Suprapubic skin (tissue), 4 donors: ENCODE measurements around the gene WDR90. TPM values are rescaled to one million over a fixed set of nuclear protein-coding genes. Genes with fewer than 3 reads are reported as not detected.

ENCODE experiments used
- DNase-seq, 2 donors: peaks; one replicate each; pipeline ENCODE4 v3.0.0-alpha.2; 2019; ENCODE audit warnings: low spot score in 2 of 2
- H3K27ac ChIP-seq: fragments of 200-600 bp; sonication (generic); one replicate; pipeline ENCODE4 v1.5.1; 2019
- H3K27me3 ChIP-seq: fragments of 200-600 bp; sonication (generic); one replicate; pipeline ENCODE4 v1.5.1; 2019
- H3K36me3 ChIP-seq: fragments of 200-600 bp; sonication (generic); one replicate; pipeline ENCODE4 v1.5.1; 2019
- H3K4me1 ChIP-seq: fragments of 200-600 bp; sonication (generic); one replicate; pipeline ENCODE4 v1.5.1; 2019
- H3K4me3 ChIP-seq: fragments of 200-600 bp; sonication (generic); one replicate; pipeline ENCODE4 v1.5.1; 2019; ENCODE audit warnings: mild to moderate bottlenecking
- H3K9me3 ChIP-seq: fragments of 200-600 bp; sonication (generic); one replicate; pipeline ENCODE4 v1.5.1; 2019
- CTCF ChIP-seq, 2 donors: fragments of 200-600 bp in 1 of 2; fragments of 450-650 bp in 1 of 2; sonication (generic) in 1 of 2; IDR thresholded peaks; one replicate each; pipeline ENCODE4 v1.5.1; 2016 to 2019; ENCODE audit warnings: antibody characterized with exemption in 2 of 2, mild to moderate bottlenecking in 1 of 2, moderate library complexity in 1 of 2
- EP300 ChIP-seq: sonication (generic); formaldehyde crosslinking; IDR thresholded peaks from one replicate; pipeline ENCODE4 v1.6.1; 2017; ENCODE audit warnings: antibody characterized with exemption
- POLR2A ChIP-seq, 2 donors: fragments of 450-650 bp; IDR thresholded peaks; one replicate each; pipeline ENCODE4 v1.6.1; 2017; ENCODE audit warnings: antibody characterized with exemption in 2 of 2, mild to moderate bottlenecking in 2 of 2, moderate library complexity in 2 of 2
- POLR2AphosphoS5 ChIP-seq, 3 donors: sonication (generic); formaldehyde crosslinking; IDR thresholded peaks; one replicate each; pipeline ENCODE4 v1.6.1; 2017; ENCODE audit warnings: antibody characterized with exemption in 3 of 3
- WGBS: methylation state at CpG from one replicate; pipeline ENCODE4 v1.1.5; 2018; 5-methylcytosine and 5-hydroxymethylcytosine counted together
- total RNA-seq, 4 donors: library from RNA; depleted of rRNA; stranded (reverse); fragments of >200 nt; gene quantifications; one replicate each; pipeline ENCODE4 v1.1.0, GENCODE V29; 2016

Gene WDR90
- total RNA-seq, 4 donors from 2014 or later = 18.3 to 63.0 (median 32.2) TPM

GRCh38 chr16:648071-648780 lies 939 bp upstream of the WDR90 start:
- peaks cover 51% of the 10 kb centered on the region for H3K4me1 ChIP-seq
- no peak for DNase-seq
- 12% methylated on average over 7 of the region's 24 CpGs for WGBS

GRCh38 chr16:649631-650030 lies 466 bp downstream of the WDR90 start:
- Histone ChIP-seq H3K27ac (peak overlapping the region; percentile 64), H3K4me3 (peak overlapping the region; percentile 73), H3K9me3 (no peaks in the 10 kb centered on the region), H3K27me3 (no peaks in the 10 kb centered on the region), H3K4me1 (peaks cover 51% of the 10 kb centered on the region), H3K36me3 (peaks cover 12% of the 10 kb centered on the region)
- TF ChIP-seq EP300 = no peak
- no peak for TF ChIP-seq POLR2A (IDR thresholded peaks at IDR 0.05)
- no CpG with 5 or more reads among the region's 44 CpGs for WGBS
- no peak for DNase-seq

More at GRCh38 chr16:648071-648780, 939 bp upstream of the WDR90 start:
- Histone ChIP-seq H3K4me3 (peak overlapping the region; percentile 73), H3K27me3 (no peaks in the 10 kb centered on the region), H3K36me3 (peaks cover 6% of the 10 kb centered on the region), H3K9me3 (no peaks in the 10 kb centered on the region), H3K27ac (peak overlapping the region; percentile 64)
- peak; percentile 21 to 40 for TF ChIP-seq CTCF (IDR thresholded peaks at IDR 0.05)
- no peak for TF ChIP-seq POLR2A (IDR thresholded peaks at IDR 0.05)

GRCh38 chr16:651844-652243 lies 2.7 kb downstream of the WDR90 start:
- Histone ChIP-seq H3K4me1 (peaks cover 38% of the 10 kb centered on the region), H3K27me3 (no peaks in the 10 kb centered on the region), H3K9me3 (no peaks in the 10 kb centered on the region), H3K4me3 (no peak overlapping the region), H3K36me3 (peaks cover 33% of the 10 kb centered on the region), H3K27ac (no peak overlapping the region)
- DNase-seq = no peak
- WGBS = 100% methylated on average over 1 of the region's 22 CpGs
- TF ChIP-seq POLR2A (IDR thresholded peaks at IDR 0.05) = no peak
- no peak for TF ChIP-seq CTCF (IDR thresholded peaks at IDR 0.05)
- no peak for TF ChIP-seq POLR2AphosphoS5 (IDR thresholded peaks at IDR 0.05)
- TF ChIP-seq EP300 = no peak

GRCh38 chr16:652454-653305 lies 3.5 kb downstream of the WDR90 start:
- TF ChIP-seq EP300 = no peak
- no peak for TF ChIP-seq POLR2AphosphoS5 (IDR thresholded peaks at IDR 0.05)
- TF ChIP-seq CTCF (IDR thresholded peaks at IDR 0.05) = no peak
- TF ChIP-seq POLR2A (IDR thresholded peaks at IDR 0.05) = no peak

GRCh38 chr16:654034-654433 lies 4.9 kb downstream of the WDR90 start:
- H3K36me3 ChIP-seq = peaks cover 55% of the 10 kb centered on the region
- no peak overlapping the region for H3K27ac ChIP-seq
- no peak for DNase-seq
- no peaks in the 10 kb centered on the region for H3K9me3 ChIP-seq
- TF ChIP-seq POLR2AphosphoS5 (IDR thresholded peaks at IDR 0.05) (no peak), CTCF (IDR thresholded peaks at IDR 0.05) (no peak), EP300 (no peak), POLR2A (IDR thresholded peaks at IDR 0.05) (no peak)
- no peaks in the 10 kb centered on the region for H3K27me3 ChIP-seq
- H3K4me1 ChIP-seq = peaks cover 16% of the 10 kb centered on the region
- 94% methylated on average over 12 of the region's 12 CpGs for WGBS
- no peak overlapping the region for H3K4me3 ChIP-seq

More at GRCh38 chr16:652454-653305, 3.5 kb downstream of the WDR90 start:
- H3K4me3 ChIP-seq = no peak overlapping the region
- WGBS = 33% methylated on average over 1 of the region's 28 CpGs
- H3K4me1 ChIP-seq = peaks cover 30% of the 10 kb centered on the region
- no peaks in the 10 kb centered on the region for H3K27me3 ChIP-seq
- peaks cover 41% of the 10 kb centered on the region for H3K36me3 ChIP-seq
- H3K27ac ChIP-seq = no peak overlapping the region
- no peak for DNase-seq
- no peaks in the 10 kb centered on the region for H3K9me3 ChIP-seq
